GM21447 (cell line): ENCODE measurements around the gene TMOD4.

Source experiments
- ATAC-seq: cut with Tn5 transposase; IDR thresholded peaks from one replicate; pipeline ENCODE4 v1.9.1; 2021; ENCODE audit not compliant: unreplicated experiment

Gene TMOD4

GRCh38 chr1:151143986-151144385 lies 31.8 kb downstream of the TMOD4 start:
- ATAC-seq: no peak

GRCh38 chr1:151143057-151143435 lies 32.7 kb downstream of the TMOD4 start:
- no peak for ATAC-seq

GRCh38 chr1:151142411-151143056 lies 33.2 kb downstream of the TMOD4 start:
- ATAC-seq: no peak

- ATAC-seq: no peak
Measured at GRCh38 chr1:151137789-151138188, 38.0 kb downstream of the TMOD4 start.

GRCh38 chr1:151135433-151136385 lies 40.1 kb downstream of the TMOD4 start:
- ATAC-seq: no peak

- ATAC-seq: no peak
Measured at GRCh38 chr1:151134991-151135390, 40.8 kb downstream of the TMOD4 start.

GRCh38 chr1:151134396-151134795 lies 41.4 kb downstream of the TMOD4 start:
- ATAC-seq: no peak

GRCh38 chr1:151133018-151133806 lies 42.6 kb downstream of the TMOD4 start:
- ATAC-seq: no peak

GRCh38 chr1:151132335-151133017 lies 43.3 kb downstream of the TMOD4 start:
- ATAC-seq: no peak

GRCh38 chr1:151131701-151132334 lies 44.0 kb downstream of the TMOD4 start:
- no peak for ATAC-seq

- ATAC-seq: no peak
Measured at GRCh38 chr1:151130987-151131586, 44.7 kb downstream of the TMOD4 start.

- ATAC-seq: no peak
Measured at GRCh38 chr1:151128800-151129199, 47.0 kb downstream of the TMOD4 start.

GRCh38 chr1:151124763-151125403 lies 50.9 kb downstream of the TMOD4 start:
- no peak for ATAC-seq
